SK-N-SH (cell line): ENCODE measurements around the gene DKC1. TPM values are rescaled to one million over a fixed set of nuclear protein-coding genes. Genes with fewer than 3 reads are reported as not detected.

Experiments used
- CTCF ChIA-PET: fragments of 300-600, 350-600 bp; formaldehyde crosslinking; extraction: SDS; loops from one replicate; lab custom pipeline; 2021; lab: Yijun Ruan, JAX
- POLR2A ChIA-PET: fragments of 350-600 bp; sonication (Branson Sonifier 250); formaldehyde crosslinking; extraction: SDS; loops from one replicate; lab custom pipeline; 2020; ENCODE audit warnings: antibody characterized with exemption, inconsistent platforms; lab: Yijun Ruan, JAX
- DNase-seq: peaks from one replicate; pipeline ENCODE4 v3.0.0; 2012
- H2AFZ ChIP-seq: fragments of 200-600 bp; sonication (generic); 2 replicates; pipeline ENCODE4 v1.8.1; 2016; ENCODE audit warnings: antibody characterized with exemption, mild to moderate bottlenecking, low read depth
- H3F3A ChIP-seq: fragments of 200-600 bp; sonication (generic); replicated peaks from 2 replicates; pipeline ENCODE3; 2016; ENCODE audit warnings: antibody characterized with exemption, mild to moderate bottlenecking; ENCODE audit not compliant: insufficient read depth
- H3K27ac ChIP-seq, 2 experiments: fragments of 200-500 bp in 1 of 2; fragments of 200-600 bp in 1 of 2; sonication (Bioruptor generic) in 1 of 2; sonication (generic), shearing (Covaris generic) in 1 of 2; 2 replicates each; pipeline versions ENCODE4 v1.5.1 to v1.6.1; 2014 to 2016; ENCODE audit warnings: low read depth in 2 of 2, inconsistent platforms in 1 of 2, low read length in 1 of 2, mild to moderate bottlenecking in 1 of 2, mixed read lengths in 1 of 2
- H3K27me3 ChIP-seq: fragments of 200-600 bp; sonication (generic), shearing (Covaris generic); 2 replicates; pipeline ENCODE4 v1.6.1; 2016; ENCODE audit warnings: mixed run types; ENCODE audit not compliant: insufficient read depth
- H3K36me3 ChIP-seq, 2 experiments: fragments of 200-500 bp in 1 of 2; fragments of 200-600 bp in 1 of 2; sonication (Bioruptor generic) in 1 of 2; sonication (generic) in 1 of 2; replicated peaks in 1 of 2; 2 replicates each; pipeline versions ENCODE3 to v1.5.1; 2014 to 2016; ENCODE audit warnings: low read length in 1 of 2, mild to moderate bottlenecking in 1 of 2; ENCODE audit not compliant: insufficient read depth in 2 of 2, control insufficient read depth in 1 of 2
- H3K4me1 ChIP-seq, 2 experiments: fragments of 200-500 bp in 1 of 2; fragments of 200-600 bp in 1 of 2; sonication (Bioruptor generic) in 1 of 2; sonication (generic), shearing (Covaris generic) in 1 of 2; 2 replicates each; pipeline versions ENCODE4 v1.5.1 to v1.6.1; 2014 to 2016; ENCODE audit warnings: low read depth in 1 of 2, low read length in 1 of 2, mixed run types in 1 of 2; ENCODE audit not compliant: insufficient read depth in 2 of 2, control insufficient read depth in 1 of 2
- H3K4me2 ChIP-seq: fragments of 200-600 bp; sonication (generic), shearing (Covaris generic); 2 replicates; pipeline ENCODE4 v1.6.1; 2017; ENCODE audit warnings: mixed run types
- H3K4me3 ChIP-seq, 2 experiments: fragments of 200-500 bp in 1 of 2; fragments of 200-600 bp in 1 of 2; sonication (Bioruptor generic) in 1 of 2; sonication (generic), shearing (Covaris generic) in 1 of 2; 2 replicates each; pipeline versions ENCODE4 v1.5.1 to v1.8.1; 2014 to 2016; ENCODE audit warnings: low read depth in 2 of 2, inconsistent platforms in 1 of 2, low read length in 1 of 2, mild to moderate bottlenecking in 1 of 2, mixed read lengths in 1 of 2, moderate library complexity in 1 of 2
- H3K79me2 ChIP-seq: fragments of 200-600 bp; sonication (generic); 2 replicates; pipeline ENCODE4 v1.8.1; 2017; ENCODE audit warnings: mild to moderate bottlenecking; ENCODE audit not compliant: insufficient read depth
- H3K9ac ChIP-seq: fragments of 200-600 bp; sonication (generic); 2 replicates; pipeline ENCODE4 v1.6.1; 2017; ENCODE audit warnings: mixed run types
- H3K9me2 ChIP-seq: fragments of 200-600 bp; sonication (generic); 2 replicates; pipeline ENCODE4 v1.6.1; 2017; ENCODE audit warnings: mixed run types
- H3K9me3 ChIP-seq: fragments of 200-600 bp; sonication (generic); 2 replicates; pipeline ENCODE4 v1.6.1; 2017; ENCODE audit warnings: mixed run types, mild to moderate bottlenecking, moderate library complexity
- H4K20me1 ChIP-seq: fragments of 200-600 bp; sonication (generic); 2 replicates; pipeline ENCODE4 v1.6.1; 2017; ENCODE audit warnings: mild to moderate bottlenecking, mixed run types; ENCODE audit not compliant: insufficient read depth
- CHD2 ChIP-seq: fragments of 150-350 bp; IDR thresholded peaks from 2 replicates; pipeline ENCODE4 v1.6.1; 2018; ENCODE audit warnings: low read length; ENCODE audit not compliant: partially characterized antibody
- ELF1 ChIP-seq: IDR thresholded peaks from 2 replicates; pipeline ENCODE4 v1.4.0; 2012
- EP300 ChIP-seq, 2 experiments: IDR thresholded peaks; 2 replicates each; pipeline versions ENCODE4 v1.4.0 to v1.6.1; 2012; ENCODE audit warnings: borderline replicate concordance in 1 of 2, low read depth in 1 of 2, low read length in 1 of 2
- EZH2phosphoT487 ChIP-seq: fragments of 200-600 bp; sonication (generic); IDR thresholded peaks from 2 replicates; pipeline ENCODE4 v1.6.1; 2017; ENCODE audit warnings: low read depth, mixed run types, mild to moderate bottlenecking, antibody characterized with exemption, moderate library complexity, borderline replicate concordance
- FOXJ3 ChIP-seq: sonication (generic); formaldehyde crosslinking; IDR thresholded peaks from 2 replicates; pipeline ENCODE4 v1.5.1; 2020; ENCODE audit warnings: mild to moderate bottlenecking, missing genetic modification reagents
- JUND ChIP-seq: IDR thresholded peaks from 2 replicates; pipeline ENCODE4 v1.4.0; 2012
- MAX ChIP-seq: IDR thresholded peaks from 2 replicates; pipeline ENCODE4 v1.4.0; 2012; ENCODE audit warnings: low read depth
- MEF2A ChIP-seq: IDR thresholded peaks from 2 replicates; pipeline ENCODE4 v1.4.0; 2012; ENCODE audit warnings: low read depth, borderline replicate concordance
- MXI1 ChIP-seq: IDR thresholded peaks from 2 replicates; pipeline ENCODE4 v1.6.1; 2012; ENCODE audit warnings: mild to moderate bottlenecking, low read depth, low read length, improper control_type of control experiment
- POLR2AphosphoS5 ChIP-seq: IDR thresholded peaks from 2 replicates; pipeline ENCODE4 v1.6.1; 2012; ENCODE audit warnings: low read depth, low read length
- RCOR1 ChIP-seq: fragments of 150-350 bp; IDR thresholded peaks from 2 replicates; pipeline ENCODE4 v1.6.1; 2017; ENCODE audit warnings: antibody characterized with exemption, low read length
- REST ChIP-seq: IDR thresholded peaks from 2 replicates; pipeline ENCODE4 v1.6.1; 2012; ENCODE audit warnings: mild to moderate bottlenecking, low read depth, low read length, moderate library complexity
- RFX5 ChIP-seq: IDR thresholded peaks from 2 replicates; pipeline ENCODE4 v1.6.1; 2012; ENCODE audit warnings: mild to moderate bottlenecking, improper control_type of control experiment, low read length
- SIN3A ChIP-seq: IDR thresholded peaks from 2 replicates; pipeline ENCODE4 v1.6.1; 2012; ENCODE audit warnings: low read depth, mild to moderate bottlenecking, low read length, moderate library complexity, borderline replicate concordance
- SMC3 ChIP-seq: IDR thresholded peaks from 2 replicates; pipeline ENCODE4 v1.6.1; 2012; ENCODE audit warnings: low read depth, low read length, improper control_type of control experiment
- TEAD4 ChIP-seq: IDR thresholded peaks from 2 replicates; pipeline ENCODE4 v1.4.0; 2012; ENCODE audit warnings: mild to moderate bottlenecking, borderline replicate concordance; ENCODE audit not compliant: insufficient read depth
- USF1 ChIP-seq: IDR thresholded peaks from 2 replicates; pipeline ENCODE4 v1.4.0; 2012; ENCODE audit warnings: low read depth, borderline replicate concordance
- ZBTB33 ChIP-seq: IDR thresholded peaks from 2 replicates; pipeline ENCODE4 v1.4.0; 2012; ENCODE audit warnings: low read depth, borderline replicate concordance
- WGBS: methylation state at CpG from one replicate; pipeline ENCODE4 v1.1.6; 2017; ENCODE audit warnings: low lambda C conversion rate; 5-methylcytosine and 5-hydroxymethylcytosine counted together
- polyA plus RNA-seq, 3 experiments: library from polyadenylated mRNA; depleted of rRNA; stranded (reverse); fragments of >200 nt; gene quantifications; 2 replicates each; pipeline ENCODE4 v1.2.3, GENCODE V29; 2012

The DKC1 gene
- polyA plus RNA-seq, 1 of the 3 experiments (the other 2 are of a cell fraction): 53.0 TPM

- DNase-seq: no peak
- Histone ChIP-seq H3K27me3 (no peaks in the 10 kb centered on the region), H3K9ac (no peak overlapping the region), H3K4me3 (no peak overlapping the region), H3K79me2 (no peaks in the 10 kb centered on the region), H3K4me2 (no peak overlapping the region), H3K9me2 (no peaks in the 10 kb centered on the region), H3F3A (no peaks in the 10 kb centered on the region), H4K20me1 (no peaks in the 10 kb centered on the region), H3K9me3 (no peaks in the 10 kb centered on the region), H3K4me1 (no peaks in the 10 kb centered on the region), H2AFZ (no peak overlapping the region), H3K36me3 (peaks cover 0 to 2% of the 10 kb centered on the region in 2 experiments), H3K27ac (no peak overlapping the region)
- 41% methylated on average over 4 of the region's 5 CpGs for WGBS
- CTCF ChIA-PET: interaction anchor here (0.6 to 1.3 kb wide), 3 partner anchors 15 to 21 kb away, joined by 3 to 4 read pairs (median 4); no protein-coding TSS in a partner anchor
- TF ChIP-seq MAX: no peak
- no peak for TF ChIP-seq MEF2A
- no peak for TF ChIP-seq USF1
- no peak for TF ChIP-seq JUND
- TF ChIP-seq EP300 (IDR thresholded peaks at IDR 0.05; ENCODE audit: borderline replicate concordance in 1 of 2, low read depth in 1 of 2, low read length in 1 of 2): no peak
- no peak for TF ChIP-seq SIN3A
- no peak for TF ChIP-seq ELF1
- TF ChIP-seq CHD2: no peak
- no peak for TF ChIP-seq POLR2AphosphoS5
- TF ChIP-seq SMC3: no peak
- TF ChIP-seq ZBTB33: no peak
- no peak for TF ChIP-seq MXI1
- no peak for TF ChIP-seq REST
- no peak for TF ChIP-seq TEAD4
- no peak for TF ChIP-seq RCOR1
- TF ChIP-seq FOXJ3 (CRISPR knock-in tag): no peak
- no peak for TF ChIP-seq RFX5
- no peak for TF ChIP-seq EZH2phosphoT487
- POLR2A ChIA-PET: no interaction called here
Observed at GRCh38 chrX:154715825-154716224, 46.8 kb upstream of the DKC1 start.
